Stimulated activated CD4-positive, alpha-beta T cell treated with anti-CD3 and anti-CD28 coated beads, Interleukin-1b, Interleukin-23, amount 100 ng/mL, for 24 hours (primary cell): ENCODE measurements around the gene CEP170B.

Source experiments
- DNase-seq, 4 experiments: peaks; one replicate each; pipeline ENCODE4 v3.0.0-alpha.2; 2020; ENCODE audit warnings: low read depth in 4 of 4, low spot score in 1 of 4

CEP170B gene

DNA sequence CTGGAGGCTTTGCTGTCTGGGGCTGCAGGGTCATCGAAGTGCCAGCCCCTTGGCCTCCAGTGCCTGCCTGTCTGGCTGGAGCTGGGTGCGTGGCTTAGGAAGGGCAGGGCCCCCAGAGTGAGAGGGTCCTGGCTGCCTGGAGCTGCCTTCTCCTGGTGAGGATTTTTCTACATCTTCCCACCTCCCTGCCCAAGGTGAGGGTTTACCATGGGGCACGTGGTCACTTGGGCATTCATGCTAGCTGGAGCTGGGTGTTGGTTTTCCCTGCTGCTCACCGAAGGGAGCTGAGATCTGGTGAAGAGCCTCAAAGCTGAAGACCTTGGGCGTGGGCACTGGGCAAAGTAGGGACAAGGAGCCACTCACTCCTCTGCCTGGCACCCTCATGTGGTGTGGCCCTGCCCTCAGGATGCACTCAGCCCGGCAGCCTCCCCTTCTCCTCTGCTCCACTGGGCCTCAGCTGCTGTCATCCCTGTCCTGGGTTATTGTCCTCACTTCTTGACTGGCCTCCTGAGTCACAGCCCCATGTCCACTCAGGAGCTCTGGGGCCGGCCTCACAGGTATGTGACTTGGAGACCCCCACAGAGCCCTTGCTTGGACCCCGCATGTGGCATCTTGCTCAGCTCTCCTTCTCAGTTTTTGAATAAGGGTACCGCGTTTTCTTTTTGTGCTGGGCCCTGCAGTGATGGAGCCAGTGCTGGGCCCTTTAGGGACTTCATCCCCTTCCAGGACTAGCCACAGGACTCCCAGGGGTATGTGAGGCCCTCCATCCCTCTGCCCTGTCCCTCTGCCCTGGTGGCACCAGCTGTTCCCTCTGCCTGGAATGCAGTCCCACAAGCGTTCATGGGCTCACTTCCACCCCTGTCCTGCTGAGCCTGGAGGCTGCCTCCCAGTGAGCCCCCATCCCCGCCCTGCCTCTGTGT lies 1.6 kb downstream of the CEP170B start:
- DNase-seq: no peak

DNA sequence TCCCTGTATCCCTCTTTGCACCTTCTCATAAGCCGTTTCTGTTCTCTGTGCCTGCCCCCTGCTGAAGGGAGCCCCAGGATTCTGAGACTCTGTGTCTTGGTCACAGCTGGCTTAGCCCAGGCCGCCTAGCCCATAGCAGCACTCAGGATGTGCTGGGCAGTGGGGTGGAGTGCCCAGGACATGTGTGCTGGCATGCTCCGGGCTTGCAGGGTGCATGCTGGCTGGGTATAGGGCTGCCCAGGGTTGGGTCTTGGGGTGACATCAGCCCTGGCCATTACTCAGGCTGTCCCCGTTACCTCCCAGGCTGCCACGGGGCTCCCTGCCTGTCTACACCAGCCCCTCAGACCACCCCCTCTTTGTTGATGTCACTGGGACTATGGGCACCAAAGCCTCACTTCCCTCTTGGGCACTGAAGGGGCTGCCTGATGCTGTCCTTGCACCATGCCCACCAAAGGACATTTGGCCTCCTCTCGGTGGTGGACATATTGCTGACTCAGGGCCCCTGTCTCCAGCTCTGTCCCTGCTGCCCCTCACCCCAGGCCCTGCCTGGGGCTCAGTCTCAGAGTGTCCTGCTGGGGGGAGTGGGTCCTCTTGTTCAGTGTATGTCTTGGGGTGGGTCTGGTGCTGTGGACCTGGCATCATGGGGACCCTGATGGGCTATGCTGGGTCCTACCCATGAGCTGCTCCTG lies 2.4 kb downstream of the CEP170B start:
- DNase-seq: no peak

DNA sequence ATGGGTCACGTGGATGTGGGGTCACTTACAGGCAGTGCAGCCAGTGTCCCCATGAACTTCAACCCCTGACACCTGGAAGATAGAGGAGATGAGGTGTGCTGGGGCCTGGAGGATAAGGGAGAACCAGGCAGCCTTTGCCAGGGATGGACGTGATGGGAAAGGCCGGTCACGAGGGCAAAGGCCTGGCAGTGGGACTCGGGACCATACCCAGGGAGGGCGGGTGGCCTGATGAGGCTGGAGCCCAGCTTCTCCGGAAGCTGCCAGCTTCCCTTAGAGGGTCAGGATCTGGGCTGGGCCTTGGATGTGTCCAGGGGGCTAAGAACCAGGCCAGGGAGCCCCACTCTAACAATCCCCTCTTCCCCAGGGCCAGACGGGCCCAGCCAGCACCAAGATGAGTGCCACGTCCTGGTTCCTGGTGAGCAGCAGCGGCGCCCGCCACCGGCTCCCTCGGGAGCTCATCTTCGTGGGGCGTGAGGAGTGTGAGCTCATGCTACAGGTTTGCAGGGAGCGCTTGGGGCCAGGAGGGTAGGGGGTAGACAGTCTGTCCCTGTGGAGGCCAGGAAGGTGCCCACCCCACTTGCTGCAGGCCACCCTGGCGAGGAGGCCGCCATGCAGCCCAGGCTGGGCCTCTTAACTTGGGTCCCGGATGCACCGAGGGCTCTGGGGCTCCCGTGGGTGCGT lies 3.1 kb downstream of the CEP170B start:
- no peak for DNase-seq

DNA sequence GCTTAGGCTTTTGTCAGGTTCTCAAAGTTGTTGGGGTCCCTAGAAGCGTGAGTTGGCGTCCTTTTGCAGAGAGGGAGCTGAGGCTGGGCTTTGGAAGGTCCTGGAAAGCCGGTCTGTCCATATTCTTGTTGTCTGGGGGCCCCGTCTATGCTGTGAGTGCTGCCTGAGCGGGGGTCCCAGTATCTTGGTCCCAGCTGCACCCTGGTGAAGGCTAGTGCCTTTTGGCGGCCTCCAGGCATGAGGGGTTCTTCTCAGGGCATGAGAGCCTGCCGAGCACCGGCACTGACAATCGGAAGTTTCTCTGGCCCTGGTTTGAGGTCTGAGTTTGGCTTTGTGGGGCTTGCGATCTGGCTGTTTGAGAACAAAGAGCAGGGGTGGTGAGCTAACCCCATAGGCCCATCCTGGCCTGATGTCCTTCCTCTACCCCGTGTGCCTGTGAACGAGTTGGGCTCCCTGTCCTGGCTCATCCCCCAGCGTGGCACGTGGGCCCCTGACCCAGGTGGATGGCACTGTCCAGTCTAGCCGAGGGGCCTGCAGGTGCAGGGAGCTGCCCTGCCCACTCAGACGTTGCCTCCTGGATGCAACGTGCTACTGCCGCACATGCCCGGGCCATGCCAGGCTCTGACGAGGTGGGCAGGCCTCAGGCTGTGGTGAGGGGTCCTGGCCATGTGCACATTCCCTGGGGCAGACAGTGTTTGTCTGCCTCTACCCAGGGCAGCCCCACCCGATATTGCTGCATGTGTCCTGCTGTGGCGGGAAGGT lies 3.9 kb downstream of the CEP170B start:
- no peak for DNase-seq

DNA sequence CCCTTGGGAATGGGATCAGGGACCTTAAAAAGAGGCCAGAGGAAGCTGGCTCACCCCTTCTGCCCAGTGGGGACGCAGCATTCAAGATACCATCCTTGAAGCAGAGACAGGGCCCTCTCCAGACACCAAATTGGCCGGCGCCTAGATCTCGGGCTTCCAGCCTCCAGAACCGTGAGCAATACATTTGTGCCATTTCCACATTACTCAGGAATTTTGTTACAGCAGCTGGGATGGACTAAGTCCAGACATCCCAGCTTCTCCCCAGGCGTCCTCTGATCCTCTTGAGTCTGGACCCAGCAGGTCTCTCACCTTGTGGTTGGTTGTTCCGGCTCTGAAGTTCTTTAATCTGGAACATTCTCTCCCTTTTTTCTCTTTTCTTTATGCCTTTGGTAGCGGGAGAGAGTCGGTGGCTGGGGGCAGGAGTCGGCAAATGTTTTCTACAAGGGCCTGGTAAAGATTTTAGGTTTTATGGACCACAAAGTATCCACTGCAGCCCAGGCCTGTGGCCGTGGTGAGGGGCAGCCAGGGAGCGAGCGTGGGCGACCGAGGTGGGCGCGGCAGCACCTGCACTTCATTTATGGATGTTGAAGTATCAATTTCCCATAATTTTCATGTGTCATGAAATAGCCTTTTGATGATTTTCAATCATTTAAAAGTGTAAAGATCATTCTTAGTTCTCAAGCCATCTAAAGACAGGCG lies 4.8 kb downstream of the CEP170B start:
- DNase-seq: no peak

DNA sequence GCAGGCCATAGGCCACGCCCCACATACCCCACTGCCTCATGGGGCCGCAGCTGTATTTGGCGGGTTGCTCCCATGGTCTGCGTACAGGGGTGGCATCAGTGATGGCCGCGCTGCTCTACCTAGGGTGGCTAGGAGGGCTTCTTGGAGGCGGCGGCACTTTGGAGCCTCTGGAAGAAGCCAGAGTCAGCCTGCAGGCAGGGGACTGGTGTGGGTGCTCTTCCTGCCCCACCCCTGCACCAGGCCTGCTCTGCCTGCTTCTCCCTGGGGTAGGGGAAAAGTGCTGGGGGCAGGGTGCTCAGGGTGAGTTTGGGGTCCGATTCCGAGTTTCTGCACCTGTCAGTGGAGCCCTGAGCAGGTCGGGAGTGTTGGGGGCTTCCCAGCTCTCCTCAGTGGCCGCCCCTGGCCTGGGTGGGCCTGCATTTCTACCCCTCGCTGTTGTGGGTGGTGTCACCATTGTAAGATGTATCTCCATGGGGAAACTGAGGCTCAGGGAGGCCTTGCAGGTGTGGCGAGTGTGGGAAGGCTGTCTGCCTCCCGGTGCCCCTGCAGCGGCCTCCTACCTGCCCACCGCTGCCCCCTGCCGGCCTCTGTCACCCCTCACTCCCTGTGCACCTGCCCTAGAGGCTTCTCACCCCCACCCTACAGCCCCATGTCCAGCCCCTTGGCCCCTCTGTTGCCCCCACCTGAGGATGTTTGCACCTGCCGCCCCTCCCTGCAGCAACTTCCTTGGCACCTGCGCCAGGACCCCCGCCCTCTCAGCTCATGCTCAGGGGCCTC lies 5.5 kb downstream of the CEP170B start:
- DNase-seq: peak in 3 of 4 experiments; percentile 25 to 34 (median 34)

DNA sequence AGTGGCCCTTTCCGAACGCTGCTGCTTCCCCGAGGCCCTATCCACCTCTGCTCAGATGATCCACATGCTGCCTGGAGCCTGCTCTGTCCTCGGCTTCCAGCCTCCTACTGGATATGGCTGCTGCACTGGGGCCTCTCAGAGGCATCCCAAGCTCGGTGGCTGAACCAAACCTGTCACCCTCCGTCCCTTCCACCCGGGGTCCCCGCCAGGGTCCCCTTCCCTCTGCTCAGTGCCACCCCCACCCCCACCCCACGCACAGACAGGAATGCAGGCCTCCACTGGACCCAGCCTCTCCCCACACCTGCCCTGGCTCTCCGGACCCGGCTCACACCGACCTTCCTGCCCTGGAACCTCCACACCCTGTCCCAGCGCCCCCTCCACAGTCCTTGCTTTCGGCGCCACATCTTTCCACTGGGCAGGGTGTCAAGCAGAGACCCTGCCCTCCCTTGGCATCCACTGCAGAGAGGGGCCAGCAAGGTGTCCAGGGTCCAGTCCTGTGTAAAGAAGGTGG lies 6.1 kb downstream of the CEP170B start:
- DNase-seq: no peak

DNA sequence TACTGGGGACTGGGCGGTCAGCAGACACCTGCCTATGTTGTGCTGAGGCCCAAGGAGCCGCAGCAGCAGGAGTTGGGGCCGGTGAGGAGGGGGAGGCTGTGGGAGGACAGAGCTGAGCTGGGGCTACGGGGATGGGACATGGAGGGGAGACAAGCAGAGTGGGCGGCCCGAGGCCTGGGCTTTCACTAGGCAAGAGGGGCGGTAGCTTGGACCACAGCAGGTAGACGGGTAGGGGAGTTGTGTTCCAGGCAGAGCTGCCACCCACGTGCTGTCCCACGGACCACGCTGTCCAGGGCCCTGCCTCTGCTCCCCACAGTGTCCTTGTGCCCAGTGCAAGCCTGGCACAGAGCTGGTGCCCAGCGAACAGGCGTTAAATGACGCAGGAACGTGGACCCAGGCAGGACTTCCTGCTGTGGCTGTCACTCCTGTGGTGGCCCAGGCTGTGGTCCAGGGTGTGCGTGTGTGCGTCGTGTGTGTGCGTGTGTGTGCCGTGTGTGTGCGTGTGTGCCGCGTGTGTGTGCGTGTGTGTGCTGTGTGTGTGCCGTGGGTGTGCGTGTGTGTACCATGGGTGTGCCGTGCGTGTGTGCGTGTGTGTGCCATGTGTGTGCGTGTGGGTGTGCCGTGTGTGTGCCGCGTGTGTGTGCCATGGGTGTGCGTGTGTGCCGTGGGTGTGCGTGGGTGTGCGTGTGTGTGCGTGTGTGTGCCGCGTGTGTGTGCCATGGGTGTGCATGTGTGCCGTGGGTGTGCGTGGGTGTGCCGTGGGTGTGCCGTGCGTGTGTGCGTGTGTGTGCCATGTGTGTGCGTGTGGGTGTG lies 6.8 kb downstream of the CEP170B start:
- DNase-seq: no peak

DNA sequence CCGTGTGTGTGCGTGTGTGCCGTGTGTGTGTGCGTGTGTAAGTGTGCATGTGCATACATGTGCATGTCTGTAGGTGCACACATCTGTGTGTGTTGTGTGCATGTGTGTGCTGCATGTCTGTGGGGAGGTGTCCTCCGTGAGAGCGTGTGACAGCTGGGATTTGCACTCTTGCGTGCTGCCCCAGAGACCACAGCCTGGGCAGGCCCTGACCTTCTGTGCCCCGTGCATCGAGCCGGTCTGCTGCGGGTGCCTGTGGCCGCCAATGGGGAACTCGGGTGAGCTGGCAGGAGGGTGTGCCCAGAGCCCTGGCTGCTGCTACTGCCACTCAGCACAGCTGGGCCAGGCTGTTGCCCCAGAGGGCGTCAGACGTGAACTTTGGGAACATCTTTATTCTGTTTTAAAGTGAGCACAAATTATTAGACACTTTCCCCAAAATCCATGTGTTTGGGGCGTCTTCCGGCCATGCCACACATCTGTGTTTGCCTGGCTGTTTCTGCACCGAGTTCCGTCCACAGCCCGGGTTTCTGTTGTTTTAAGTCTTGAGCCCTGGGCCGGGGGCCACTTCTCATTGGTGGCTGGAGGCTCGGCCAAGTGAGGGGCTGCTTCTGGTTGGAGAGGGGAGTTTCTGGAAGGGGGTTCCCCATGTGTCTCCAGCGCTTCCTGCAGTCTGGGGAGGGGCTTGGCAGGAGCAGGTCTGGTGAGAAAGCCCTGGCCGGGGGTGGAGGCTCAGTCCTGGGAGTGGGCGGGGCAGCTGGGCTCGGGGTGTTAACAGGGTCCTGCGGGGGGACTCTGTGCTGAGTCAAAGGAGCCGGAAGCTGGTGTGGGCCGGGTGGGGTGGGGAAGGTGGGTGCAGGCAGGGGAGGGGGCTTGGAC lies 7.6 kb downstream of the CEP170B start:
- no peak for DNase-seq

DNA sequence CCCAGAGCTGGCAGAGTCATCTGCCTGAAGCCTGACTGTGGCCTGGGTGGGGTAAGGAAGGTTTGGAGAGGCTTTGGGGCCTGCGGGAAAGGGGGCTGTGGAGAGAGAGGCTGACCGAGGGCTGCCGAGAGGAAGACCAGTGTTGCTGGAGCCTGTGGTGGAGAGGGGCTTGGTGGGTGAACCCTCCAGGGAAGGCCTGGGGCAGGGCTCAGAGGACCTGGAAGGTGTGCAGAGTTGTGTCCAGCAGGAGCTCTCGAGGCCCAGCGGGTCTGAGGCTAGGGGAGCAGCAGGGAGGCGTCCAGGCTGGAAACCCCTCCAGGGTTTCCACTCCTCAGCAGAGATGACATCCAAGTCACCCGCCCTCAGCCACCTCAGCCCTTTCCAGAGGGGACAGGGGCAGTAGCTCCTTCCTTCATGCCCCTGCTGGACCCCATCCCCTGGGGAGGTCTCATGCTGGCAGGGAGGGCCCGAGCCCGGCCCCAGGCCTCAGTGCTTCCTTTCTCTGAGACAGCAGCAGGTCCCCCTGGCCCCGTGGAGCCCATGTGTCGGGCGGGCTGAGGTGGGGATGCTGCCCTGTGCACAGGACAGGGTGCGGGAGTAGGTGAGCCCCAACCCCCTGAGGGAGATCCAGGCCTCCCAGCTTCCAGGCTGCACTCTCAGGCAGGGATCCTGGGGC lies 8.4 kb downstream of the CEP170B start:
- DNase-seq: no peak

DNA sequence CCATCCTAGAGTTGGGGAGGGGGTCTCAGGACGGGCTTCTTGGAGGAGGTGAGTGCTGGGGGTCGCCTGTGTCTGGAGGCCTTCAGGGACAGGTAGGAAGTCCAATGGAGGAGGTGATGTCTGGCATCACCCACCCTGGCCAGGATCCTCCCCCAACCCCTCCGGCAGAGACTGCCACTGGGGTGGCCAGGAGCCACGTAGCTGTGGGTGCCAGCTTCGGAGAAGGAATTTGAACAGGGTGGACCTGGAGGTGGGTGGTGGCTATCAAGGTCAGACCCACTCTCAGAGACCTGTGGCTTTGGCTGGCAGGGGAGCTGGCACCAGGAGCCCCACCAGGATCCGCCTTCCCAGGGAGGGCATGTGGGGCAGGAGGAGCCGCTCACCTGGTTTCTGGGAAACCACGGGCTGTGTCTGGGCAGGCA lies 9.1 kb downstream of the CEP170B start:
- no peak for DNase-seq

DNA sequence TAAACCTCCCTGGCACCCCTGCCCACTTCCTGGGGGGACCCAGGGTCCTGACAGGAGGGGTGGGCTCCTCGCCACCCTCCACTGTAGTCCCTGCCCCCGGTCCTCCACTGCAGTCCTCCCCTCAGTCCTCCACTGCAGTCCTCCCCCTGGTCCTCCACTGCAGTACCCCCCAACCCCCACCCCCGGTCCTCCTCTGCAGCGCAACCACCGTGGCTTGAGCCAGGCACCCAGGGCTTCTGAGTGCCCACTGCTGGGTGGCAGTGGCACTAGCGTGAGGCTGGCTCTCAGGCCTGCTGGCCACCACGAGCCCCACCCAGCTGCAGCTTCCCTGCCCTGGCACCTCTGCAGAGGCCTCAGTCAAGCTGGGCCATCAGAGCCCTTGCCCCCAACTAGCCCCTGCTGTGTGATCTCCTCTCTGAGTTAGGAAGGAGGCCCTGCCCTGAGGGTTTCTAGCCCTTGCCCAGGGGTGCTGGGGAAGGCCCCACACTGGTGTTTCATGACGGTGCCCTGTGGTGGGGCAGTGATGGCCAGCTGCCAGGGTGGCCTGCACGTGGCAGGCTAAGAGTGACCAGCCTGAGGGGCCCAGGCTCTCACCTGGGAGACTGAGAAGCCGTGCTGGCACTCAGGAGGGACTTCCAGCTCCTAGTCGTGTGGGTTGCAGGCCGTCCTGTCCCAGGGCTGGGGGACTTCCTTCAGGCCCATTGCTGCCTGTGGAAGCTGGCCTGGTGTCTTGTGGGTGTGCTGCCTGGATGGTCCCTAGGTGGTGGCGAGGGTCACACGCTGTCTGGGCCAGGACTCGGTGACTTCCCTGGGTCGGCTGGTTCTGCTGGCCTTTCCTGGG lies 9.7 kb downstream of the CEP170B start:
- DNase-seq: no peak

DNA sequence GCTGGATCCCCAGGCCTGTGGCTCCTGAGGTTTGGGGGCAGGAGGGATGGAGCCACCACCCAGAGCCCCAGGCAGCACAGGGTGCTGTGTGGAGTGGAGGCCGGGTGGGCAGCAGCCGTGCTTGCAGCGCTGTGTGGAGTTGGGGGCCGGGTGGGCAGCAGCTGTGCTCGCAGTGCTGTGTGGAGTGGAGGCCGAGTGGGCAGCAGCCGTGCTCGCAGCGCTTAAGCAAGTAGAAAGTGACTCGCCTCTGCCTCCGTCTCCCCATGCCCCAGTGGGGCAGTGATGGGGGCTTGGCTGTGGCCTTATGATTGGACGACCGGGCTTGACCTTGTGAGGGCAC lies 10.3 kb downstream of the CEP170B start:
- no peak for DNase-seq

DNA sequence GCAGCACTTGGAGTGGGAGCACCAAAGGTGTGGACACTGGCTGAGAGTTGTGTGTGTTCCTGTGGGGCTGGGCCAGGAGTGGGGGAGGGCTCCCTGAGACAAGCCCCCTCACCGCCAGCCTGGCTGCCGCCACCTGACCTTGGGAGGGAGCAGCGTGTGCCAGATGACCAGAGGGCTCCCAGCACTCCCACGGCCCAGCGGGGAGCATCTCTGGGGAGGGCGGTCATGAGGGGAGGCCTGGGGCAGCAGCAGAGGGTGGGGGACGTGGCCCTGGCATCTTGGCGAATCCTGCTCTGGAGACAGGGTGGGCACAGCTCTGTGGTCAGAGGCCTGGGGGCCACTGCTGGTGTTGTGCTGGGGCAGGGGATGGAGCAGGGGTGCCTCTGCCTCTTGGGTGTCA lies 10.7 kb downstream of the CEP170B start:
- no peak for DNase-seq

DNA sequence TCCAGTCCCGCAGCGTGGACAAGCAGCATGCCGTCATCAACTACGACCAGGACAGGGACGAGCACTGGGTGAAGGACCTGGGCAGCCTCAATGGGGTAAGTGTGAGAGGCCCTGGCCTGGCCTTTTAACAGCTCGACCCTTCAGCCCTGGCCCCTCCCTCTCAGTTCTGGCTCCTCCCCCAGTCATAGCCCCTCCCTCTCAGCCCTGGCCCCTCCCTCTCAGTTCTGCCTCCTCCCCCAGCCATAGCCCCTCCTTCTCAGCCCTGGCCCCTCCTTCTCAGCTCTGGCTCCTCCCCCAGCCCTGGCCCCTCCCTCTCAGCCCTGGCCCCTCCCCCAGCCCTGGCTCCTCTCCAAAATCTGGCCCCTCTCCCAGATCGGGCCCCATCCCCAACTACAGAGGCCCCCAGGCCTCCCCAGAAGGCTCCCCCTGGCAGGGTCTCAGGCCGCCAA lies 11.2 kb downstream of the CEP170B start:
- peak in 1 of 4 experiments; percentile 21 for DNase-seq

DNA sequence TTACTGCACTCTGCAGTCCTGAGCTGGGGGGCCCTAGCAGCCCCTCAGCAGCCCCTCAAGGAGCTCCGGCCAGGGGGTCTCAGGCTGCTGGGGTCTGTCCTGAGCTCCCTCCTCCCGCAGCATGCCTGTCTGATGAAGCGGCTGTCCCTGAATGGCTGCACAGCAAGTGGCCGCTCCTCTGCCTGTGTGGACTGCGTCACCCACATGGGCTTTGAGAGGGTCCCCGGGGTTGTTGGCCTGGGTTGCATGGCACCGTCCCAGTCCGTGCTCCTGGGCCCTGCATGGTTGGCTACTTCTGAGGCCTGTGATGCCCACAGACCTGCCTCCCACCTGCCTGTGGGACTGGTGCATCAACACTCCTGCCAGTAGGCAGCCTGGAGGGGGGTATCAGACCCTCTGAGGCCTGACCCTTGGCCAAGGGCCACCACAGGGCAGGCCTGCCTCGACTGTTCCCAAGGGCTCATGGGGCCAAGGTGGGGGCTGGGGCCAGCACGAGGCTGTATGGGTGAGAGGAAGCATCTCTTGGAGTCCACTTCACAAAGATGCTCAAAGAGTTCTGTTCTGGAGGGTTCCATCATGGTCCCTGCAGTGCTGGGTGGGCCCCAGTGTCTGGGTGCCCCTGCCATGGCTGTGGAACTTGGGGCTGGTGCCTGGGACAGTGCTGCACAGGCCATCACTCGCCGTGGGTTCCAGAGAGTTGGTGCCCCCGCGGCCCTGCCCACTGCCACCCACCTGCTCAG lies 12.2 kb downstream of the CEP170B start:
- DNase-seq: no peak
